GM12891 (cell line): ENCODE measurements around the gene SLC22A23.
A peak's percentile ranks its signal among the peaks of the same experiment; 100 is the strongest.

Experiments used
- DNase-seq: peaks from one replicate; pipeline ENCODE4 v3.0.0; 2011; ENCODE audit warnings: low spot score; ENCODE audit not compliant: insufficient read length
- FAIRE-seq: peaks from 2 replicates; lab custom pipeline; 2011; peaks lifted over from hg19 to GRCh38; lab: Jason Lieb, UNC
- PAX5 ChIP-seq: IDR thresholded peaks from 2 replicates; pipeline ENCODE4 v1.6.1; 2011; ENCODE audit warnings: low read length, moderate library complexity, mild to moderate bottlenecking; ENCODE audit not compliant: insufficient read depth, severe bottlenecking
- POLR2A ChIP-seq: IDR thresholded peaks from 2 replicates; pipeline ENCODE4 v1.6.1; 2011; ENCODE audit warnings: low read depth, low read length, control low read depth
- POLR2AphosphoS5 ChIP-seq: IDR thresholded peaks from 2 replicates; pipeline ENCODE4 v1.6.1; 2011; ENCODE audit warnings: low read depth, low read length, control low read depth
- POU2F2 ChIP-seq: IDR thresholded peaks from 2 replicates; pipeline ENCODE4 v1.6.1; 2011; ENCODE audit warnings: low read depth, mild to moderate bottlenecking, control low read depth, low read length, moderate library complexity
- SPI1 ChIP-seq: IDR thresholded peaks from 2 replicates; pipeline ENCODE4 v1.6.1; 2011; ENCODE audit warnings: low read depth, low read length, control low read depth
- TAF1 ChIP-seq: IDR thresholded peaks from 2 replicates; pipeline ENCODE4 v1.6.1; 2011; ENCODE audit warnings: low read depth, low read length, control low read depth

Gene SLC22A23

GRCh38 chr6:3267162-3267561, 189.7 kb downstream of the SLC22A23 start:
- DNase-seq (no peak), FAIRE-seq (no peak)
- TF ChIP-seq POLR2AphosphoS5 (no peak), POU2F2 (no peak), SPI1 (no peak), PAX5 (no peak), TAF1 (no peak), POLR2A (no peak)

GRCh38 chr6:3266170-3266569, 190.7 kb downstream of the SLC22A23 start:
- FAIRE-seq (no peak), DNase-seq (no peak)
- TF ChIP-seq PAX5 (no peak), SPI1 (no peak), POLR2AphosphoS5 (no peak), TAF1 (no peak), POLR2A (no peak), POU2F2 (no peak)

DNA sequence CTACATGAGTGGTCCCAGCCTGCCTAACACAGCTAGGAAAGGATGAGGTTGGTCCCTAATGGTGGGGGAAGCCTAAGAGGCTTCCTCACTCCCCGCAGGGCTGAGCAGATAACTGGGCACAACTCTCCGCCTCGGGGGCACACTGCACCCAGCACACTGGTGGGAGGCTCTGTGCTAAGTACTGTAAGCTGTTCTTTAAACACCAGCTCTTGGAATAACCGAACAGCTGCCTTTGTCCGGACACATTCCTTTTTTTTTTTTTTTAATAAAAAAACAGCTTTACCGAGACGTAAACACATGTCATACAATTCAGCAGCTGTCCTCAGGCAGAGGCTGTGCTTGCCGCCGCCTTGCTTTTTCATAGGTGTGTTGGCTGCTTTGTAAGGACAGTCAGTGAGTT, 191.2 kb downstream of the SLC22A23 start:
- no peak for FAIRE-seq
- no peak for TF ChIP-seq SPI1
- TF ChIP-seq TAF1: no peak
- TF ChIP-seq POLR2A: no peak
- TF ChIP-seq POU2F2: no peak
- DNase-seq: no peak

DNA sequence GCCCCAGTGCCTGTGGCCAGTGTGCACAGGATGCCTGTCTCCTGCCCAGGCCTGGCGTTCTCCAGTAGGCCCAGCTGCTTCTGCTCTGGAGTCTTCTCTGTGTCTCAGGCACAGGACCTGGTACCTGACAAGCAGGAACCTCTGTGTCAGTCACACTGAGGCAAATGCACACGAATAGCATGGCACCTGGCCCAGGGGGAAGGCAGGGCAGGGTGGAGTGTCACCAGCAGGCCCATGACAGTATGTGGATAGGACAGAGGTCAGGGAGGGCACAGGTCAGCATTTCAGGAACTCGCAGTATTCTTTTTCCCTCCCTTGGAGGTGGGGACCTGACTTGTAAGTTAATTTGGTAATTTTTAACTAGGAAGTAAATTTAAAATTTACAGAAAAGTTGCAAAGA, 192.5 kb downstream of the SLC22A23 start:
- DNase-seq (no peak), FAIRE-seq (no peak)
- no peak for TF ChIP-seq POLR2A
- TF ChIP-seq POLR2AphosphoS5: no peak
- no peak for TF ChIP-seq TAF1
- TF ChIP-seq SPI1: no peak
- TF ChIP-seq POU2F2: no peak
- no peak for TF ChIP-seq PAX5

DNA sequence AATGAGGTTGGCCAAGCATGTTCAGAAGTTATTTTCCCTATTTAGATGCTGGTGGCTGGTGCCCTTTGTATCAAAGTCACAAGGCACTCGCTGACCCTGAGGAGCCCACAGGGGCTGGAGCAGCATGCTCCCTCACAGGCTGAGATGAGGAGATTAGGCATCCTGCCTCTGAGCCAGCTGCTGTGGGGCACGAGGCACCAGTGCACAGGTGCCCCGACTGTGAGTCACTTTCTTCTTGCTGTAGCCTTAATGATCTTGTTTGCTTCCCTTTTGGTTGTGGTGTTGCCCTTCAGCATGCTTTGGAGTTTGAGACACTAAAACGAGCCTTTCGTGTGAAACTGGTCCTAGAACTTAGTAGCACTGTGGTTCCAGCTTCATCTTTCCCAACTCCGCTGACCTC, 193.8 kb downstream of the SLC22A23 start:
- DNase-seq: no peak
- no peak for TF ChIP-seq SPI1
- TF ChIP-seq POU2F2: no peak
- no peak for TF ChIP-seq TAF1
- TF ChIP-seq POLR2A: no peak
- TF ChIP-seq PAX5: no peak
- no peak for TF ChIP-seq POLR2AphosphoS5
- no peak for FAIRE-seq

GRCh38 chr6:3261921-3262320, 194.9 kb downstream of the SLC22A23 start:
- no peak for TF ChIP-seq POLR2AphosphoS5
- DNase-seq: no peak
- FAIRE-seq: no peak

DNA sequence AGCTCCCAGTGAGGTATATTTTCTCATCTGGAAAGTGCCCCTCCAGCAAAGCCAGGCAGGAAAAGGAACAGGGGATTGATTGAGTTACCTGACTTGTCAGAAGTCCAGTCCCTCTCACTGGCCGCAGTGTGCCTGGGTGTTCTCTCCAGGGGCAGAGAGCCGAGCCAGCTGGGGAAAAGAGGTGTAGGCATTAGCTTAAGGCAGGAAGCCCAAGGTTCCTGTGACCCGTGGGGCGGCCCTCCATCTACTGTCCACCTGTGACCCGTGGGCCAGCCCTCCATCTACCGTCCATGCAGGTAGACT, 195.4 kb downstream of the SLC22A23 start:
- DNase-seq: no peak
- TF ChIP-seq POLR2AphosphoS5: no peak
- TF ChIP-seq PAX5: no peak
- no peak for FAIRE-seq

DNA sequence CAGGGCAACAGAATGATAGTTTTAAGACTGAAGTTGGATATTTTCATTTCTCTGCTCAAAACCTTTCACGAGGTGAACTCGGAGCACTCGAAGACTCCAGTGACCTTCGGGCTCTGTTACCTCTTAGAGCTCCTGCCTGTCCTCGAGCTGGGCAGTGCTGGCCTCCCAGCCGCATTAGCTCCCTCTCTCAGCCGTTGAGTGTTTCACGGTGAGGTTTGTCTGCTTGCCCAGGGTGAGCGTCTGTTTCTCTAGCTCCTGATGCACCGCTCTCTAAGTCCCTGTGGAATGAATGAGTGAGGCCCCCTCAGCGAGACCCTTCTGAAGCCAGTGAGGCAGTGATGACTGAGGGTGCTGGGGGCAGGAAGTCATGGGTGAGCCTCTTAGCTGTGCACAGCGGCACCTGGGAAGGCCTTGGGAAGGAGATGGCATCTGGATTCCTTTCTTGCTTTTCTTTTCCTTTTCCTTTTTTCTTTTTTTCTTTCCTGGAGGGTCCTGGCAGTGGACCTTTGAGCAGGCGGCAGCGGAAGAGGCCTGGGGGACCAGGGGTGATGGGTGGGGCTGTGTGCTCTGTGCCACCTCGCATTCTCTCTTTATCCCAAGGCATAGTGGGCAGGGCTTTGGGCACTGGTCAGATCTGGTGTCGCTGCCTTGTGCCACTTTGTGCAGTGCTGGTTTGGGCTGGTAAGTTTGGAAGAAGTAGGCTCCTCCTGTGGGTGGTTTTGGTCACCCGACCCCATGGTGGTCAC, 195.9 kb downstream of the SLC22A23 start:
- FAIRE-seq: no peak
- TF ChIP-seq PAX5 (no peak), POU2F2 (no peak), POLR2A (no peak), TAF1 (no peak), SPI1 (no peak), POLR2AphosphoS5 (no peak)
- DNase-seq: no peak

GRCh38 chr6:3260296-3260695, 196.6 kb downstream of the SLC22A23 start:
- DNase-seq (no peak), FAIRE-seq (no peak)
- no peak for TF ChIP-seq POU2F2
- no peak for TF ChIP-seq PAX5
- TF ChIP-seq POLR2AphosphoS5: no peak
- no peak for TF ChIP-seq SPI1
- TF ChIP-seq TAF1: no peak
- no peak for TF ChIP-seq POLR2A

DNA sequence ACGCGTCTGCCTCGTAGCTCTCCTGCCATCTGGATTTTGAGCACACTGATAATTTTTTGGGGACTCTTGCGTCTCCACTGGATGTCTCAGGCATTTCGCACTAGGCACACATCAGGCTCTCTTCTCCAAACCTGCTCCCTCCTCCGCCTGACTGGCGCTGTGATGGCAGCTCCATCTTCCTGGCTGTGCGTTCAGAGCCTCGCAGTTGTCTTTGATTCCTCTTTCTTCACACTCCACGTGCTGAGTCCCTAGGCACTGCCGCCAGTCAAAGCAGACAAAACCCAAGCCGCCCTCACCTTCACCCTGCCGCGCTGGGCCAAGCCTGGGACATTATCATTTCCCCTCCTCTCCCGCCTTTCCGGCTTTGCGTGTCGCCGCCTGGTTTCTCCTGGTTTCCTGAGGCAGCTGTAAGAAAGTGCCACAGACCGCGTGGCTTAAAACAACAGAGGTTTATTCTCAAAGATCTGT, 197.3 kb downstream of the SLC22A23 start:
- DNase-seq (no peak), FAIRE-seq (peak; percentile 79)
- TF ChIP-seq PAX5 (no peak), TAF1 (no peak), POLR2A (no peak), POLR2AphosphoS5 (no peak), SPI1 (no peak), POU2F2 (no peak)
